Endodermal cell (in vitro differentiated cells): ENCODE measurements around the gene WTAP. TPM values are rescaled to one million over a fixed set of nuclear protein-coding genes. Genes with fewer than 3 reads are reported as not detected.
"Not testable (repeated sequence)": the region's sequence is repeated elsewhere in the genome, so short reads cannot be mapped to it uniquely, and the experiment has no call there.

Experiments used
- DNase-seq: peaks from one replicate; pipeline ENCODE4 v3.0.0-alpha.2; 2017
- H3K27ac ChIP-seq: 2 replicates; pipeline ENCODE4 v1.5.1; 2013; ENCODE audit warnings: mild to moderate bottlenecking, low read depth, low read length, moderate library complexity
- H3K27me3 ChIP-seq: 2 replicates; pipeline ENCODE4 v1.6.1; 2013; ENCODE audit warnings: mild to moderate bottlenecking, low read length, moderate library complexity; ENCODE audit not compliant: insufficient read depth, control insufficient read depth, poor library complexity, severe bottlenecking
- H3K36me3 ChIP-seq: 2 replicates; pipeline ENCODE4 v1.7.0; 2013; ENCODE audit warnings: mild to moderate bottlenecking, low read length, moderate library complexity; ENCODE audit not compliant: control insufficient read depth, insufficient read depth
- H3K4me1 ChIP-seq: one replicate; pipeline ENCODE4 v1.7.0; 2013; ENCODE audit warnings: low read length; ENCODE audit not compliant: control insufficient read depth, insufficient read depth
- H3K4me3 ChIP-seq: 2 replicates; pipeline ENCODE4 v1.5.1; 2013; ENCODE audit warnings: mild to moderate bottlenecking, low read length, moderate library complexity
- H3K9ac ChIP-seq: 2 replicates; pipeline ENCODE4 v1.6.1; 2013; ENCODE audit warnings: mild to moderate bottlenecking, low read length, moderate library complexity; ENCODE audit not compliant: poor library complexity, severe bottlenecking; ENCODE audit errors: extremely low read depth
- H3K9me3 ChIP-seq: 2 replicates; pipeline ENCODE4 v1.6.1; 2013; ENCODE audit warnings: mild to moderate bottlenecking, low read length, moderate library complexity; ENCODE audit not compliant: control insufficient read depth
- H3K27ac Mint-ChIP-seq: 2 replicates; pipeline ENCODE4 v1.8.0; 2020; ENCODE audit warnings: mixed read lengths
- H3K27me3 Mint-ChIP-seq: 2 replicates; pipeline ENCODE4 v1.8.0; 2021; ENCODE audit warnings: mild to moderate bottlenecking, mixed read lengths; ENCODE audit not compliant: insufficient read depth
- H3K36me3 Mint-ChIP-seq: 2 replicates; pipeline ENCODE4 v1.8.0; 2020; ENCODE audit warnings: low read depth, mixed read lengths
- H3K4me1 Mint-ChIP-seq: 2 replicates; pipeline ENCODE4 v1.8.0; 2020; ENCODE audit warnings: mixed read lengths
- H3K4me3 Mint-ChIP-seq: 2 replicates; pipeline ENCODE4 v1.8.0; 2020; ENCODE audit warnings: mild to moderate bottlenecking, moderate library complexity, mixed read lengths
- H3K9me3 Mint-ChIP-seq: 2 replicates; pipeline ENCODE4 v1.8.0; 2020; ENCODE audit warnings: mild to moderate bottlenecking, mixed read lengths
- WGBS, 2 experiments: methylation state at CpG; one replicate each; pipeline versions ENCODE4 v1.1.5 to v1.1.7; 2013; ENCODE audit warnings: missing lambda C conversion rate in 2 of 2, mixed read lengths in 1 of 2; ENCODE audit not compliant: insufficient coverage in 1 of 2, insufficient read length in 1 of 2; 5-methylcytosine and 5-hydroxymethylcytosine counted together
- total RNA-seq, 2 donors: library from RNA; stranded (reverse); fragmentation: NEBNext Ultra II Directional in 1 of 2; extraction: Animal tissue kit (Norgen Biotek cat#: 25700) in 1 of 2; gene quantifications; 2 replicates in 1 of 2; 3 replicates in 1 of 2; pipeline ENCODE4 v1.2.1, GENCODE V29; 2021
- TF ChIP-seq, protein P1 (sequence below): fragments of 200-600 bp; sonication (generic); conservative IDR thresholded peaks from 2 replicates; pipeline ENCODE4 v1.5.0; 2021; ENCODE audit warnings: antibody characterized with exemption, mild to moderate bottlenecking

Gene WTAP
- total RNA-seq, 2 donors from 2014 or later, result 112 to 119 TPM

GRCh38 chr6:159729598-159730331, 2.5 kb downstream of the WTAP start:
- Mint-ChIP-seq H3K9me3 (no peaks in the 10 kb centered on the region), H3K27me3 (no peaks in the 10 kb centered on the region), H3K27ac (no peak overlapping the region), H3K4me1 (peaks cover 17% of the 10 kb centered on the region), H3K36me3 (peaks cover 22% of the 10 kb centered on the region), H3K4me3 (peak overlapping the region; percentile 92)
- WGBS, 2 experiments, result 64 to 65% methylated on average over 3 to 4 of the region's 4 CpGs
- H3K4me1 ChIP-seq, result no peaks in the 10 kb centered on the region
- peak overlapping the region; percentile 98 for H3K4me3 ChIP-seq
- H3K9me3 ChIP-seq, result no peaks in the 10 kb centered on the region
- no peak overlapping the region for H3K9ac ChIP-seq
- no peak for DNase-seq
- H3K27me3 ChIP-seq, result no peaks in the 10 kb centered on the region
- TF ChIP-seq, protein P1, sequence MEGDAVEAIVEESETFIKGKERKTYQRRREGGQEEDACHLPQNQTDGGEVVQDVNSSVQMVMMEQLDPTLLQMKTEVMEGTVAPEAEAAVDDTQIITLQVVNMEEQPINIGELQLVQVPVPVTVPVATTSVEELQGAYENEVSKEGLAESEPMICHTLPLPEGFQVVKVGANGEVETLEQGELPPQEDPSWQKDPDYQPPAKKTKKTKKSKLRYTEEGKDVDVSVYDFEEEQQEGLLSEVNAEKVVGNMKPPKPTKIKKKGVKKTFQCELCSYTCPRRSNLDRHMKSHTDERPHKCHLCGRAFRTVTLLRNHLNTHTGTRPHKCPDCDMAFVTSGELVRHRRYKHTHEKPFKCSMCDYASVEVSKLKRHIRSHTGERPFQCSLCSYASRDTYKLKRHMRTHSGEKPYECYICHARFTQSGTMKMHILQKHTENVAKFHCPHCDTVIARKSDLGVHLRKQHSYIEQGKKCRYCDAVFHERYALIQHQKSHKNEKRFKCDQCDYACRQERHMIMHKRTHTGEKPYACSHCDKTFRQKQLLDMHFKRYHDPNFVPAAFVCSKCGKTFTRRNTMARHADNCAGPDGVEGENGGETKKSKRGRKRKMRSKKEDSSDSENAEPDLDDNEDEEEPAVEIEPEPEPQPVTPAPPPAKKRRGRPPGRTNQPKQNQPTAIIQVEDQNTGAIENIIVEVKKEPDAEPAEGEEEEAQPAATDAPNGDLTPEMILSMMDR, result no peak
- peaks cover 35% of the 10 kb centered on the region for H3K36me3 ChIP-seq
- no peak overlapping the region for H3K27ac ChIP-seq

DNA sequence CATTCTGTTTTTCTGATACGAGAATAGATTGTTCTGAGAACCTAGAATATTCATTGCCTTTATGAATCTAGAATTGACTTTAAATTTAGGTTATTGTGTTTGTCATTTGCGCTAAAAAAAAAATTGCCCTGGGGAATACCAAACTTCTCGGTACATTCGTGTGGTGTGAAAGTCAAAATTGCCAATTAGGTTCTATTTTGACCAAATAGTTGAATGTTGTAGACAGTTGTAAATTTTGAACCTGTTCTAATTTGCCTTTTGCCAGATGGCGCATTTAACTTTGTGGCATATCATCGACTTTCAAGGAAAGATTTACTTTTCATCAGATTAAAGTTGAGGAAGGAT, 3.0 kb downstream of the WTAP start:
- H3K27me3 Mint-ChIP-seq, result no peaks in the 10 kb centered on the region
- H3K4me1 Mint-ChIP-seq, result peaks cover 17% of the 10 kb centered on the region
- H3K27ac Mint-ChIP-seq, result no peak overlapping the region
- Histone ChIP-seq H3K27ac (no peak overlapping the region), H3K27me3 (no peaks in the 10 kb centered on the region), H3K4me3 (peak overlapping the region; percentile 98), H3K9ac (no peak overlapping the region), H3K36me3 (peaks cover 33% of the 10 kb centered on the region), H3K9me3 (no peaks in the 10 kb centered on the region), H3K4me1 (no peaks in the 10 kb centered on the region)
- no peak for DNase-seq
- no peak overlapping the region for H3K4me3 Mint-ChIP-seq
- 92 to 97% methylated on average over 6 of the region's 6 CpGs for WGBS, 2 experiments
- no peaks in the 10 kb centered on the region for H3K9me3 Mint-ChIP-seq
- TF ChIP-seq, protein P1, result no peak
- H3K36me3 Mint-ChIP-seq, result peaks cover 20% of the 10 kb centered on the region

- H3K36me3 ChIP-seq, result peaks cover 46% of the 10 kb centered on the region
- H3K9ac ChIP-seq, H3K9me3 Mint-ChIP-seq, H3K4me3 ChIP-seq, H3K9me3 ChIP-seq, H3K27me3 Mint-ChIP-seq, H3K4me3 Mint-ChIP-seq, H3K27me3 ChIP-seq, H3K27ac Mint-ChIP-seq, DNase-seq, H3K27ac ChIP-seq, H3K4me1 ChIP-seq: not testable (repeated sequence)
- Mint-ChIP-seq H3K36me3 (peaks cover 22% of the 10 kb centered on the region), H3K4me1 (peaks cover 12% of the 10 kb centered on the region)
- WGBS, 2 experiments, result 75 to 83% methylated on average over 5 to 8 of the region's 12 CpGs
Observed at GRCh38 chr6:159732550-159732949, 5.2 kb downstream of the WTAP start.

- H3K27me3 ChIP-seq, H3K9ac ChIP-seq, H3K27ac Mint-ChIP-seq, H3K4me3 Mint-ChIP-seq, H3K4me3 ChIP-seq, H3K9me3 Mint-ChIP-seq, DNase-seq, H3K4me1 ChIP-seq, H3K27ac ChIP-seq, H3K27me3 Mint-ChIP-seq, H3K9me3 ChIP-seq: not testable (repeated sequence)
- peaks cover 25% of the 10 kb centered on the region for H3K36me3 Mint-ChIP-seq
- peaks cover 55% of the 10 kb centered on the region for H3K36me3 ChIP-seq
- H3K4me1 Mint-ChIP-seq, result peaks cover 12% of the 10 kb centered on the region
- WGBS, 2 experiments, result 94 to 96% methylated on average over 6 to 12 of the region's 12 CpGs
Observed at GRCh38 chr6:159733395-159733794, 6.1 kb downstream of the WTAP start.
